Chondrocyte (in vitro differentiated cells): ENCODE results near the gene SPTBN1. TPM values are rescaled to one million over a fixed set of nuclear protein-coding genes. Genes with fewer than 3 reads are reported as not detected.

ENCODE experiments used
- DNase-seq: peaks from one replicate; pipeline ENCODE4 v3.0.0; 2021; ENCODE audit warnings: mixed read lengths, low spot score
- H3K27ac Mint-ChIP-seq: one replicate; pipeline ENCODE4 v1.8.0; 2021; ENCODE audit warnings: mild to moderate bottlenecking, moderate library complexity, mixed read lengths; ENCODE audit not compliant: unreplicated experiment
- H3K27me3 Mint-ChIP-seq: 2 replicates; pipeline ENCODE4 v1.8.0; 2021; ENCODE audit warnings: low read depth, mixed read lengths
- H3K36me3 Mint-ChIP-seq: 2 replicates; pipeline ENCODE4 v1.8.0; 2021; ENCODE audit warnings: low read depth, mixed read lengths
- H3K4me1 Mint-ChIP-seq: 2 replicates; pipeline ENCODE4 v1.8.0; 2021; ENCODE audit warnings: low read depth, mild to moderate bottlenecking, mixed read lengths
- H3K4me3 Mint-ChIP-seq: one replicate; pipeline ENCODE4 v1.8.0; 2021; ENCODE audit warnings: mild to moderate bottlenecking, moderate library complexity, mixed read lengths; ENCODE audit not compliant: unreplicated experiment
- H3K9me3 Mint-ChIP-seq: 2 replicates; pipeline ENCODE4 v1.8.0; 2021; ENCODE audit warnings: low read depth, mixed read lengths
- total RNA-seq: library from RNA; stranded (reverse); gene quantifications from 3 replicates; pipeline ENCODE4 v1.2.1, GENCODE V29; 2021
- TF ChIP-seq, protein P1 (sequence below): fragments of 200-600 bp; sonication (generic); IDR thresholded peaks from 2 replicates; pipeline ENCODE4 v1.5.0; 2021; ENCODE audit warnings: antibody characterized with exemption, mild to moderate bottlenecking, moderate library complexity

The SPTBN1 gene
- total RNA-seq, 1 donor from 2014 or later = 297 TPM

DNA sequence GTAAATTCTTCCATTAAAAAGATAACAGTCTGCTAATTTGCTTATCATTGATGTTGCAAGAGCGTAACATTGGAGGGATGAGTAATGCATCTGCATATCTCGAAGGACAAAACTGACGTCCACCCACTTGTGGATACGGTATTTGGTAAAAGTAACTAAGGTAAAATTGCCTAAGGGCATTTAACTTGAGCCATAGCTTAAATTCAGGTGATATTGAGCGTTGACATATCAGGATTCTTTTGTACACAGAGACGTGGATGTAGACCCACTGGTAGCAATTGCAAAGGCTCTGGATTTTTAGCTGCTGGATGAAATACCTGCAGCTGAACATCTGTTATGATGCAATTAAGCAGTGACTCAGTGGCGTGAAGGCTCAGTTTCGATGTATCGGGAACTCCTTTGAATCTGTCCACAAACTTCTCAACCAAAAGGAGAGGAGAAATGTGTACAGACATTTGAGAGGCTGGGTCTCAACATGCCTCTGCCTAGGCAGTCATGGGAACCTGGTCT, 119.3 kb downstream of the SPTBN1 start:
- H3K4me3 Mint-ChIP-seq = no peak overlapping the region
- no peak for DNase-seq
- H3K27me3 Mint-ChIP-seq = no peaks in the 10 kb centered on the region
- H3K4me1 Mint-ChIP-seq = peaks cover 95% of the 10 kb centered on the region
- H3K9me3 Mint-ChIP-seq = no peaks in the 10 kb centered on the region
- TF ChIP-seq, protein P1, sequence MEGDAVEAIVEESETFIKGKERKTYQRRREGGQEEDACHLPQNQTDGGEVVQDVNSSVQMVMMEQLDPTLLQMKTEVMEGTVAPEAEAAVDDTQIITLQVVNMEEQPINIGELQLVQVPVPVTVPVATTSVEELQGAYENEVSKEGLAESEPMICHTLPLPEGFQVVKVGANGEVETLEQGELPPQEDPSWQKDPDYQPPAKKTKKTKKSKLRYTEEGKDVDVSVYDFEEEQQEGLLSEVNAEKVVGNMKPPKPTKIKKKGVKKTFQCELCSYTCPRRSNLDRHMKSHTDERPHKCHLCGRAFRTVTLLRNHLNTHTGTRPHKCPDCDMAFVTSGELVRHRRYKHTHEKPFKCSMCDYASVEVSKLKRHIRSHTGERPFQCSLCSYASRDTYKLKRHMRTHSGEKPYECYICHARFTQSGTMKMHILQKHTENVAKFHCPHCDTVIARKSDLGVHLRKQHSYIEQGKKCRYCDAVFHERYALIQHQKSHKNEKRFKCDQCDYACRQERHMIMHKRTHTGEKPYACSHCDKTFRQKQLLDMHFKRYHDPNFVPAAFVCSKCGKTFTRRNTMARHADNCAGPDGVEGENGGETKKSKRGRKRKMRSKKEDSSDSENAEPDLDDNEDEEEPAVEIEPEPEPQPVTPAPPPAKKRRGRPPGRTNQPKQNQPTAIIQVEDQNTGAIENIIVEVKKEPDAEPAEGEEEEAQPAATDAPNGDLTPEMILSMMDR = no peak
- H3K36me3 Mint-ChIP-seq = peaks cover 2% of the 10 kb centered on the region
- H3K27ac Mint-ChIP-seq = peak overlapping the region; percentile 79

DNA sequence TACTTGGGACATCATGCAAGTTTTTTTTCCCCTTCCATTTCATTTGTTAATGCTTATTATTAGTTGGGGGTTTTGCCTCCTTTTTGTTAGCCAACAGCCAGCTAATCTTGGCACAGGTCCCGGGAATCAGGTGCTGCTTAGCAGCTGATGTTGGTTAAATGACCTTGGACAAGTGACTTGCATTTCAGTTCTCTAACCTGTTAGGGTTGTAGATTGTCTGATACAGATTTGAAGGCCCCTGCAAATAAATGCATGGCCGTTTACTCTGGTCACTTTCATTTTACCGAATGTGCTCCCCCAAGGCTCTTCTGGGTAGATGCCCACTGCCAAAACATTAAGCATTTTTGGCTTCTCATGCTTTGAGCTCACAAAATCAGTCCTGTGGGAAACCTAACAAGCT, 120.9 kb downstream of the SPTBN1 start:
- DNase-seq = no peak

DNA sequence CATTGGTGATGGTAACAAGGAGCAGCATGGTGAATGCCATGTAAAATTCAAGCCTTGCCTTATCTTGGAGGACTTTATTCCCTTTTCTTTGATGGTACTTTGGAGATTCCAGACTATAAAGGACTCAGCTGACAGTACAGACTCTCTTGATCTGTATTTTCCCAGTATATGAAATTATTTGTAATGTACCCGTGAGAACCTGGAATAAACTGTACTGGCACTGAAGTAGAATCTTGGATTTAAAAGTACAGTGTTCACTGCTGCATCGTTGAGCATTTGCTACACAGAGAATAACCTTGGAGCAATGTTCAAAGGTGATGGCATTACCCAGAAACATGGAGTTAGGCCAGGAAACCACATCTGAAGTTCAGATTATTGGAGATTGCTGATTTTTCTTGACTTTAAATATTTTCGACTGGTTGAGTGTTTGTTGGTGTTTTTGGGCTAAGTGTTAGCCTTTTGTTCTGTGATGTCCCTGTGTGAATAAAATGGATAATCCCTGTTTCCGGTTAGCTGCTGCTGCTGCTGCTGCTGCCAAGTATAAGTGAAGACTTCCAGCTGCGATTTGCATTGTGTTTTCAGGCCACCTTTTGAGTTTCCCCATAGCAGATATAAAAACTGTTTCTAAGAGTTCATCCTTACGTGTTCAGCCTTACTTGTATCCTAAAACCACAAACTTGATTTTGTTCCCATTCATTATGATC, 122.0 kb downstream of the SPTBN1 start:
- TF ChIP-seq, protein P1 = no peak
- no peaks in the 10 kb centered on the region for H3K9me3 Mint-ChIP-seq
- DNase-seq = no peak
- no peaks in the 10 kb centered on the region for H3K27me3 Mint-ChIP-seq
- H3K27ac Mint-ChIP-seq = peak overlapping the region; percentile 46
- peaks cover 76% of the 10 kb centered on the region for H3K4me1 Mint-ChIP-seq
- H3K36me3 Mint-ChIP-seq = peaks cover 2% of the 10 kb centered on the region
- no peak overlapping the region for H3K4me3 Mint-ChIP-seq

More for the DNA sequence above, 120.9 kb downstream of the SPTBN1 start:
- TF ChIP-seq, protein P1 = no peak
- Mint-ChIP-seq H3K4me1 (peaks cover 85% of the 10 kb centered on the region), H3K27ac (no peak overlapping the region), H3K27me3 (no peaks in the 10 kb centered on the region), H3K36me3 (peaks cover 2% of the 10 kb centered on the region), H3K9me3 (no peaks in the 10 kb centered on the region), H3K4me3 (no peak overlapping the region)

DNA sequence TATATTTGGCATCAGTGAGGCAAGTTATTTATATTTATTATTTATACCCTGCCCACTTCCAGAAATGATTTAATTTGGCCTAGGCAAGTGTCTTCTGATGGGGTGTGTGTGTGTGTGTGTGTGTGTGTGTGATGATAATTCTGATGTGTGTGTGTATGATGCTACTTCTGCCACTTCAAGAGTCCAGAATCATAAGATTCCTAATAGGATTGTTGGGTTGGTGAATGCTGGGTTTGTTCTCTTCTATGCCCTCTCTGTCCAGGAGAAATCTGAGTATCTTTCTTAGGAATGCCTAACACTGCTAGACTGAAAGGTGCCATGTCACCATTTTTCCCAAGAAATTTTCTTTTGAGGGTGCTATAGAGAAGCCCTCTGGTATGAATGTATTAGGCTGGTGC, 122.5 kb downstream of the SPTBN1 start:
- peaks cover 73% of the 10 kb centered on the region for H3K4me1 Mint-ChIP-seq

DNA sequence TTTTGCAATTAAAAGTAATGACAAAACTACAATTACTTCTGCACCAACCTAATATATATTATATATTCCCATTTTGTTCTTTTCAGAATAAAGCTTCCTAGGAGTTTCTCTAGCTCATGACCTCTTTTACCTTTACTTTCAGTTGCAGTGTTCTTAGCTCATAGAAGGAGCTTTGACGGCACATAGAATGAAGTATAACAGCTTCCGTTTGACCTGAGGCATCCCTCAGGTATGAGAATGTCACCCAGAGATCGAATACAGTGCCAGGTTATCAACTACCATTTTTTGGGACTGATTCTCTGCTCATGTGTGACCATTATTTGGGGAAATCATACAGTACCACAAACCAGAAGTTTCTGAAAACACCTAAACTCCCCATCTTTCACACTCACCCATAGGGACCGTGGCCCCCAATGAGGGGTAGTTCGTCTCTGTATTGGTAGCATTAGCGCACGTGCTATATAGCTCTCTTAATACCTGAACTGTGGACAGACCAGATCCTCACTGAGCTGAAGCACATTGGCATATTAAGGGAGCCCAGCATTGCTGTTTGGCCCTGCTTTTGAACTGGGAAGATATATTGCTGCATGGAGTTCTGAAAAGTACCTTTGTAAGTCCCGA, 123.0 kb downstream of the SPTBN1 start:
- Mint-ChIP-seq H3K9me3 (no peaks in the 10 kb centered on the region), H3K4me1 (peaks cover 70% of the 10 kb centered on the region), H3K27ac (peak overlapping the region; percentile 76), H3K27me3 (no peaks in the 10 kb centered on the region), H3K4me3 (no peak overlapping the region), H3K36me3 (peaks cover 2% of the 10 kb centered on the region)
- no peak for DNase-seq
- TF ChIP-seq, protein P1 = no peak

More for the DNA sequence above, 122.5 kb downstream of the SPTBN1 start:
- Mint-ChIP-seq H3K9me3 (no peaks in the 10 kb centered on the region), H3K27ac (no peak overlapping the region), H3K36me3 (peaks cover 2% of the 10 kb centered on the region), H3K27me3 (no peaks in the 10 kb centered on the region), H3K4me3 (no peak overlapping the region)
- DNase-seq = no peak
- TF ChIP-seq, protein P1 = no peak
